ENCODE data around the gene PDCD1. TPM values are rescaled to one million over a fixed set of nuclear protein-coding genes. Genes with fewer than 3 reads are reported as not detected.

PDCD1 gene
- total RNA-seq, 2 donors from 2014 or later = 1.0 to 17.5 TPM

- peaks cover 0 to 34% of the 10 kb centered on the region in 2 donors for H3K4me1 ChIP-seq
- H3K9me3 ChIP-seq = no peaks in the 10 kb centered on the region
- no peak for TF ChIP-seq CTCF (IDR thresholded peaks at IDR 0.05)
- no peak overlapping the region for H3K27ac ChIP-seq
- no peaks in the 10 kb centered on the region for H3K27me3 ChIP-seq
- H3K36me3 ChIP-seq = no peaks in the 10 kb centered on the region
- no peak for DNase-seq (ENCODE audit: low spot score)
- no peak overlapping the region for H3K4me3 ChIP-seq
These were observed 41.7 kb upstream of the PDCD1 start for GRCh38 chr2:241900251-241901017.

- no peaks in the 10 kb centered on the region for H3K27me3 ChIP-seq
- H3K4me1 ChIP-seq = peaks cover 0 to 34% of the 10 kb centered on the region in 2 donors
- H3K9me3 ChIP-seq = no peaks in the 10 kb centered on the region
- H3K27ac ChIP-seq = no peak overlapping the region
- no peak for DNase-seq (ENCODE audit: low spot score)
- H3K36me3 ChIP-seq = no peaks in the 10 kb centered on the region
- TF ChIP-seq CTCF (IDR thresholded peaks at IDR 0.05) = no peak
- H3K4me3 ChIP-seq = no peak overlapping the region
These were observed 40.0 kb upstream of the PDCD1 start for GRCh38 chr2:241898463-241899270.

GRCh38 chr2:241897231-241897916, 38.7 kb upstream of the PDCD1 start:
- Histone ChIP-seq H3K27me3 (no peaks in the 10 kb centered on the region), H3K36me3 (no peaks in the 10 kb centered on the region), H3K9me3 (no peaks in the 10 kb centered on the region), H3K27ac (no peak overlapping the region), H3K4me1 (peaks cover 0 to 32% of the 10 kb centered on the region in 2 donors), H3K4me3 (no peak overlapping the region)
- DNase-seq (ENCODE audit: low spot score) = no peak
- no peak for TF ChIP-seq CTCF (IDR thresholded peaks at IDR 0.05)

GRCh38 chr2:241896746-241897201, 38.1 kb upstream of the PDCD1 start:
- H3K36me3 ChIP-seq = no peaks in the 10 kb centered on the region
- no peak for DNase-seq (ENCODE audit: low spot score)
- no peak overlapping the region for H3K27ac ChIP-seq

More at GRCh38 chr2:241896746-241897201, 38.1 kb upstream of the PDCD1 start:
- TF ChIP-seq CTCF (IDR thresholded peaks at IDR 0.05) = no peak
- peaks cover 0 to 29% of the 10 kb centered on the region in 2 donors for H3K4me1 ChIP-seq
- no peak overlapping the region for H3K4me3 ChIP-seq
- H3K27me3 ChIP-seq = no peaks in the 10 kb centered on the region
- H3K9me3 ChIP-seq = no peaks in the 10 kb centered on the region

Data from right atrium auricular region (tissue), 2 donors.